HL-60 (cell line): ENCODE data around the gene INPP5K.

Experiments used
- DNase-seq, 2 experiments: peaks; one replicate each; pipeline ENCODE4 v3.0.0-alpha.2; 2010 to 2020; ENCODE audit warnings: low read depth in 1 of 2, low spot score in 1 of 2
- H3K27ac ChIP-seq: fragments of 250-450 bp; sonication (Bioruptor Pico); replicated peaks from 2 replicates; pipeline ENCODE4 v1.5.1; 2020; ENCODE audit warnings: mild to moderate bottlenecking, moderate library complexity
- H3K27me3 ChIP-seq: fragments of 250-450 bp; sonication (Bioruptor Pico); 2 replicates; pipeline ENCODE4 v1.5.1; 2021; ENCODE audit warnings: mild to moderate bottlenecking, moderate library complexity; ENCODE audit not compliant: insufficient read depth, poor library complexity, severe bottlenecking
- H3K4me3 ChIP-seq: replicated peaks from 2 replicates; pipeline ENCODE4 v1.5.1; 2011; ENCODE audit warnings: mild to moderate bottlenecking, control low read depth, low read length; ENCODE audit not compliant: insufficient read depth
- CTCF ChIP-seq: IDR thresholded peaks from one replicate; pipeline ENCODE4 v1.5.1; 2011; ENCODE audit warnings: low read length, control low read depth, inconsistent platforms; ENCODE audit not compliant: insufficient read depth
- GABPA ChIP-seq: IDR thresholded peaks from 2 replicates; pipeline ENCODE4 v1.6.1; 2012; ENCODE audit warnings: low read depth
- POLR2AphosphoS5 ChIP-seq: IDR thresholded peaks from 2 replicates; pipeline ENCODE4 v1.6.1; 2012; ENCODE audit warnings: low read depth
- REST ChIP-seq: IDR thresholded peaks from 2 replicates; pipeline ENCODE4 v1.6.1; 2012; ENCODE audit warnings: low read depth; ENCODE audit not compliant: insufficient replicate concordance
- SPI1 ChIP-seq: IDR thresholded peaks from 2 replicates; pipeline ENCODE4 v1.6.1; 2012; ENCODE audit warnings: low read depth, mild to moderate bottlenecking, borderline replicate concordance

The INPP5K gene

GRCh38 chr17:1518410-1518809 is 2.0 kb upstream of the INPP5K start:
- no peak for DNase-seq
- Histone ChIP-seq H3K27ac (no peak overlapping the region), H3K4me3 (no peak overlapping the region), H3K27me3 (no peaks in the 10 kb centered on the region)
- TF ChIP-seq GABPA (no peak), SPI1 (no peak), REST (no peak), POLR2AphosphoS5 (no peak), CTCF (no peak)

GRCh38 chr17:1515640-1516387 is 598 bp downstream of the INPP5K start:
- peak in 1 of 2 experiments; percentile 53 for DNase-seq
- Histone ChIP-seq H3K27me3 (no peaks in the 10 kb centered on the region), H3K4me3 (peak overlapping the region; percentile 98), H3K27ac (peak overlapping the region; percentile 50)
- no peak for TF ChIP-seq SPI1
- TF ChIP-seq CTCF, result no peak
- no peak for TF ChIP-seq GABPA
- no peak for TF ChIP-seq POLR2AphosphoS5
- TF ChIP-seq REST, result no peak

GRCh38 chr17:1512351-1512750 is 4.1 kb downstream of the INPP5K start:
- no peak overlapping the region for H3K27ac ChIP-seq
- DNase-seq, result no peak
- TF ChIP-seq CTCF (no peak), POLR2AphosphoS5 (no peak), GABPA (no peak), SPI1 (no peak), REST (no peak)

More at GRCh38 chr17:1512351-1512750, 4.1 kb downstream of the INPP5K start:
- Histone ChIP-seq H3K4me3 (no peak overlapping the region), H3K27me3 (no peaks in the 10 kb centered on the region)
